ENCODE measurements around the gene LRRC8B. TPM values are rescaled to one million over a fixed set of nuclear protein-coding genes. Genes with fewer than 3 reads are reported as not detected.
"Not testable (repeated sequence)": the region's sequence is repeated elsewhere in the genome, so short reads cannot be mapped to it uniquely, and the experiment has no call there.

The LRRC8B gene
- polyA plus RNA-seq, 2 of the 4 experiments (the other 2 are of a cell fraction) = 3.2 to 10.3 TPM

DNA sequence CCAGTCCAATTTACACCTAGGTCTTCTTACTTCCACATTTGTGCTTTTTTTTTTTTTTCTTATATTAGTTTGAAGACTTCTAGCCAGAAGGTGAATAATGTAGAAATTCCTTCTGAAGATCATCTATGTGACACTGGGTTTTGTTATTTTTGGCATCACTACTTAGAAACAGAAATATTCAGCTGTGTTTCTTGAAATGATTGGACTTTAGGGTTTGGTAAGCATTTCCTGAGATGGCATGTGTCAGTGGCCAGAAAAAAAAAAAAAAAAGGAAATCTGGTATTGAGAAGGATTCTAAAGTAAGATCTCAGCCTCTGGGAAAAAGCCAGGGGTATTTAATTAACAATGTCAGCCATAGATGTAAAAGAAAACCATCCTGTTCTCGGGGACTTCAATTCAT lies 64.9 kb downstream of the LRRC8B start:
- H3K27ac ChIP-seq = no peak overlapping the region
- no peak for FAIRE-seq
- H3K4me2 ChIP-seq = no peak overlapping the region

GRCh38 chr1:89590341-89591080 lies 65.9 kb downstream of the LRRC8B start:
- 72% methylated on average over 6 of the region's 6 CpGs for WGBS (ENCODE audit: missing lambda C conversion rate)
- H3K4me2 ChIP-seq = no peak overlapping the region
- FAIRE-seq (no peak), ATAC-seq (no peak), DNase-seq (ENCODE audit: low read depth in 1 of 2, low spot score in 1 of 2) (no peak)
- TF ChIP-seq, protein P1, sequence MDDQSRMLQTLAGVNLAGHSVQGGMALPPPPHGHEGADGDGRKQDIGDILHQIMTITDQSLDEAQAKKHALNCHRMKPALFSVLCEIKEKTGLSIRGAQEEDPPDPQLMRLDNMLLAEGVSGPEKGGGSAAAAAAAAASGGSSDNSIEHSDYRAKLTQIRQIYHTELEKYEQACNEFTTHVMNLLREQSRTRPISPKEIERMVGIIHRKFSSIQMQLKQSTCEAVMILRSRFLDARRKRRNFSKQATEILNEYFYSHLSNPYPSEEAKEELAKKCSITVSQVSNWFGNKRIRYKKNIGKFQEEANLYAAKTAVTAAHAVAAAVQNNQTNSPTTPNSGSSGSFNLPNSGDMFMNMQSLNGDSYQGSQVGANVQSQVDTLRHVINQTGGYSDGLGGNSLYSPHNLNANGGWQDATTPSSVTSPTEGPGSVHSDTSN (IDR thresholded peaks at IDR 0.05) = no peak
- no peak for TF ChIP-seq CBX2 (IDR thresholded peaks at IDR 0.05; ENCODE audit: borderline replicate concordance, low read depth)
- TF ChIP-seq TP53 (CRISPR knock-in tag; IDR thresholded peaks at IDR 0.05) = no peak
- TF ChIP-seq ESRRA (IDR thresholded peaks at IDR 0.05; ENCODE audit: borderline replicate concordance, low read length) = no peak
- no peak for TF ChIP-seq FOXS1 (CRISPR knock-in tag; IDR thresholded peaks at IDR 0.05)
- H3K4me1 ChIP-seq = peaks cover 13% of the 10 kb centered on the region; the same call in 2 of the 3 replicates
- H3K9me3 ChIP-seq = no peaks in the 10 kb centered on the region
- no peak overlapping the region for H3K4me3 ChIP-seq
- POLR2A ChIA-PET = no interaction called here
- CTCF ChIA-PET = interaction anchor here (1.5 kb wide), 1 partner anchor 107 kb away, joined by 4 read pairs; no protein-coding TSS in a partner anchor
- H3K27ac ChIP-seq = no peak overlapping the region

More for the DNA sequence above, 64.9 kb downstream of the LRRC8B start:
- DNase-seq (ENCODE audit: low read depth in 1 of 2, low spot score in 1 of 2) = no peak
- ATAC-seq = no peak
- H3K4me1 ChIP-seq = peaks cover 13% of the 10 kb centered on the region; the same call in 2 of the 3 replicates
- POLR2A ChIA-PET = no interaction called here
- 100% methylated on average over 1 of the region's 1 CpG for WGBS (ENCODE audit: missing lambda C conversion rate)
- CTCF ChIA-PET = no interaction called here
- TF ChIP-seq HOXB13 (CRISPR knock-in tag; IDR thresholded peaks at IDR 0.05; ENCODE audit: low read depth) = no peak
- no peak for TF ChIP-seq PHF8 (IDR thresholded peaks at IDR 0.05; ENCODE audit: borderline replicate concordance, low read depth)
- no peak for TF ChIP-seq ZSCAN20 (CRISPR knock-in tag; IDR thresholded peaks at IDR 0.05)
- TF ChIP-seq, protein P1 (IDR thresholded peaks at IDR 0.05) = no peak
- no peak for TF ChIP-seq ATOH8 (CRISPR knock-in tag; IDR thresholded peaks at IDR 0.05; ENCODE audit: low read depth)
- TF ChIP-seq HEYL (CRISPR knock-in tag; IDR thresholded peaks at IDR 0.05) = no peak
- no peak for TF ChIP-seq TP53 (CRISPR knock-in tag; IDR thresholded peaks at IDR 0.05)
- TF ChIP-seq CEBPB (IDR thresholded peaks at IDR 0.05) = no peak
- no peak for TF ChIP-seq KDM1A (IDR thresholded peaks at IDR 0.05; ENCODE audit: low read depth)
- no peak for TF ChIP-seq CHD4 (IDR thresholded peaks at IDR 0.05; ENCODE audit: borderline replicate concordance)
- TF ChIP-seq FOSB (CRISPR knock-in tag; IDR thresholded peaks at IDR 0.05) = no peak
- H3K4me3 ChIP-seq = no peak overlapping the region
- H3K9me3 ChIP-seq = no peaks in the 10 kb centered on the region

DNA sequence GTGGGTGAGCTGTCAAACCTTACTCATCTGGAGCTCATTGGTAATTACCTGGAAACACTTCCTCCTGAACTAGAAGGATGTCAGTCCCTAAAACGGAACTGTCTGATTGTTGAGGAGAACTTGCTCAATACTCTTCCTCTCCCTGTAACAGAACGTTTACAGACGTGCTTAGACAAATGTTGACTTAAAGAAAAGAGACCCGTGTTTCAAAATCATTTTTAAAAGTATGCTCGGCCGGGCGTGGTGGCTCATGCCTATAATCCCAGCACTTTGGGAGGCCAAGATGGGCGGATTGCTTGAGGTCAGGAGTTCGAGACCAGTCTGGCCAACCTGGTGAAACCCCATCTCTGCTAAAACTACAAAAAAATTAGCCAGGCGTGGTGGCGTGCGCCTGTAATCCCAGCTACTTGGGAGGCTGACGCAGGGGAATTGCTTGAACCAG lies 68.3 kb downstream of the LRRC8B start:
- 54% methylated on average over 13 of the region's 13 CpGs for WGBS (ENCODE audit: missing lambda C conversion rate)
- ATAC-seq, H3K9me3 ChIP-seq, POLR2A ChIA-PET, FAIRE-seq, H3K4me3 ChIP-seq, H3K27ac ChIP-seq: not testable (repeated sequence)
- H3K4me1 ChIP-seq = peaks cover 13% of the 10 kb centered on the region; the same call in 2 of the 3 replicates
- H3K4me2 ChIP-seq = peak overlapping the region; percentile 3; the same call in 1 of the 3 replicates
- CTCF ChIA-PET = interaction anchor here (2.1 kb wide), 1 partner anchor 170 kb away, joined by 9 read pairs; no protein-coding TSS in a partner anchor
- peak in 1 of 2 experiments; percentile 39 for DNase-seq (ENCODE audit: low read depth in 1 of 2, low spot score in 1 of 2)

Data from A549 (cell line).